ENCODE results near the gene GPR176.
"Not testable (repeated sequence)": the region's sequence is repeated elsewhere in the genome, so short reads cannot be mapped to it uniquely, and the experiment has no call there.

The GPR176 gene

GRCh38 chr15:39852250-39852649 is 67.8 kb downstream of the GPR176 start:
- no peak for DNase-seq

GRCh38 chr15:39851500-39852092 is 68.5 kb downstream of the GPR176 start:
- DNase-seq: peak in 2 of 3 experiments; percentile 3 to 50

GRCh38 chr15:39850436-39850835 is 69.6 kb downstream of the GPR176 start:
- DNase-seq: no peak

GRCh38 chr15:39846108-39846507 is 74.0 kb downstream of the GPR176 start:
- DNase-seq: no peak

- DNase-seq: no peak
These were observed 74.5 kb downstream of the GPR176 start for GRCh38 chr15:39845582-39845981.

GRCh38 chr15:39843565-39843964 is 76.5 kb downstream of the GPR176 start:
- no peak for DNase-seq

GRCh38 chr15:39837454-39837853 is 82.6 kb downstream of the GPR176 start:
- DNase-seq: no peak

- peak in 1 of 3 experiments; percentile 35 for DNase-seq
These were observed 84.5 kb downstream of the GPR176 start for GRCh38 chr15:39835550-39835949.

GRCh38 chr15:39834256-39834655 is 85.8 kb downstream of the GPR176 start:
- DNase-seq: no peak

- peak in 2 of 3 experiments; percentile 67 to 93 for DNase-seq
These were observed 86.5 kb downstream of the GPR176 start for GRCh38 chr15:39833515-39833981.

- DNase-seq: peak in 1 of 3 experiments; percentile 1
These were observed 89.9 kb downstream of the GPR176 start for GRCh38 chr15:39830166-39830565.

- DNase-seq: peak; percentile 10 to 65 (median 18)
These were observed 91.6 kb downstream of the GPR176 start for GRCh38 chr15:39828374-39828931.

- DNase-seq: no peak
These were observed 93.1 kb downstream of the GPR176 start for GRCh38 chr15:39826975-39827374.

GRCh38 chr15:39823634-39824033 is 96.4 kb downstream of the GPR176 start:
- no peak for DNase-seq

- DNase-seq: no peak
These were observed 99.9 kb downstream of the GPR176 start for GRCh38 chr15:39820050-39820602.

GRCh38 chr15:39819533-39819932 is 100.5 kb downstream of the GPR176 start:
- peak in 1 of 3 experiments; percentile 27 for DNase-seq

GRCh38 chr15:39817892-39818291 is 102.2 kb downstream of the GPR176 start:
- no peak for DNase-seq

- no peak for DNase-seq
These were observed 105.6 kb downstream of the GPR176 start for GRCh38 chr15:39814489-39814888.

GRCh38 chr15:39812651-39813050 is 107.4 kb downstream of the GPR176 start:
- not testable (repeated sequence) for DNase-seq

- DNase-seq: no peak
These were observed 111.2 kb downstream of the GPR176 start for GRCh38 chr15:39808909-39809308.

- DNase-seq: no peak
These were observed 112.3 kb downstream of the GPR176 start for GRCh38 chr15:39807791-39808190.

- DNase-seq: no peak
These were observed 116.0 kb downstream of the GPR176 start for GRCh38 chr15:39804026-39804425.

GRCh38 chr15:39803016-39803415 is 117.0 kb downstream of the GPR176 start:
- DNase-seq: no peak

- DNase-seq: peak in 2 of 3 experiments; percentile 16 to 46
These were observed 118.3 kb downstream of the GPR176 start for GRCh38 chr15:39801641-39802309.
